Measurements from ENCODE around the gene HTT. TPM values are rescaled to one million over a fixed set of nuclear protein-coding genes. Genes with fewer than 3 reads are reported as not detected.

Gene HTT
- total RNA-seq, 1 experiment from 2014 or later = 64.4 TPM

- no peak overlapping the region; the same call in 1 of the 2 replicates for H3K14ac ChIP-seq (ENCODE audit: insufficient read depth, low read length)
- no peak overlapping the region for H3T11ph ChIP-seq (ENCODE audit: low read length)
- H4K5ac ChIP-seq (ENCODE audit: insufficient read length, low read depth, low read length) = no peak overlapping the region
- H3K79me2 ChIP-seq (ENCODE audit: insufficient read depth, low read length) = no peaks in the 10 kb centered on the region
- H3K27me3 ChIP-seq (ENCODE audit: insufficient read depth, low read length) = no peaks in the 10 kb centered on the region
- no peak overlapping the region for H3K4ac ChIP-seq (ENCODE audit: low read depth, low read length)
- no peaks in the 10 kb centered on the region for H3K79me1 ChIP-seq (ENCODE audit: insufficient read depth, low read depth, low read length, poor library complexity, severe bottlenecking)
- no peaks in the 10 kb centered on the region for H3K9me3 ChIP-seq (ENCODE audit: control insufficient read depth, low read depth, low read length)
- no peak overlapping the region for H2BK12ac ChIP-seq (ENCODE audit: insufficient read length, low read depth, low read length)
- no peak overlapping the region for H2AK5ac ChIP-seq (ENCODE audit: insufficient read length, low read length)
- Mint-ChIP-seq H3K9me3 (no peaks in the 10 kb centered on the region), H3K4me1 (no peaks in the 10 kb centered on the region), H3K4me3 (no peak overlapping the region), H3K36me3 (ENCODE audit: insufficient read depth in 1 of 3, low read depth in 3 of 3) (no peaks in the 10 kb centered on the region; a peak in 1 of 7 replicates), H3K27ac (no peak overlapping the region; a peak in 1 of 7 replicates), H3K27me3 (ENCODE audit: low read depth) (peaks cover 2% of the 10 kb centered on the region)
- no peaks in the 10 kb centered on the region for H3K23me2 ChIP-seq (ENCODE audit: insufficient read length, low read depth, low read length, poor library complexity, severe bottlenecking)
- H3K18ac ChIP-seq (ENCODE audit: insufficient read length, low read depth, low read length) = no peak overlapping the region
- no peaks in the 10 kb centered on the region for H3K4me1 ChIP-seq (ENCODE audit: insufficient read depth, low read length)
- no peak overlapping the region for H2BK20ac ChIP-seq (ENCODE audit: low read depth, low read length, poor library complexity, severe bottlenecking)
- H3K9ac ChIP-seq (ENCODE audit: extremely low read depth, insufficient read length, low read length) = no peak overlapping the region
- H2BK120ac ChIP-seq (ENCODE audit: low read depth, low read length, poor library complexity, severe bottlenecking) = no peak overlapping the region
- H3K4me2 ChIP-seq (ENCODE audit: insufficient read depth, insufficient read length, low read length) = no peak overlapping the region
- H3K56ac ChIP-seq (ENCODE audit: insufficient read length, low read depth, low read length) = no peak overlapping the region
- no peak overlapping the region for H2AFZ ChIP-seq (ENCODE audit: low read length)
- H3K23ac ChIP-seq (ENCODE audit: insufficient read length, low read depth, low read length) = no peak overlapping the region
- no peak overlapping the region for H2BK15ac ChIP-seq (ENCODE audit: low read depth, low read length)
- H4K91ac ChIP-seq (ENCODE audit: insufficient read length, low read depth, low read length) = no peak overlapping the region
- no peak overlapping the region for H4K8ac ChIP-seq (replicated peaks; ENCODE audit: insufficient read length, low read depth, low read length)
- H3K27ac ChIP-seq (ENCODE audit: insufficient read length, low read depth, low read length) = no peak overlapping the region
- WGBS (ENCODE audit: extremely low coverage, insufficient read length, low lambda C conversion rate) = no CpG with 5 or more reads among the region's 18 CpGs
- no peak overlapping the region for H2BK5ac ChIP-seq (ENCODE audit: insufficient read length, low read length)
- DNase-seq = no peak
- TF ChIP-seq CTCF (conservative IDR thresholded peaks at IDR 0.05) = no peak
- H4K20me1 ChIP-seq (ENCODE audit: control insufficient read depth, insufficient read depth, insufficient read length) = no peaks in the 10 kb centered on the region
These were observed 43.7 kb upstream of the HTT start for GRCh38 chr4:3030566-3031356.
